ENCODE data around the gene SLC38A11. TPM values are rescaled to one million over a fixed set of nuclear protein-coding genes. Genes with fewer than 3 reads are reported as not detected.

The SLC38A11 gene
- total and polyA plus RNA-seq, 10 of the 15 experiments (the other 5 are each of a cell fraction or from before 2014, with no cell fraction given): not detected

DNA sequence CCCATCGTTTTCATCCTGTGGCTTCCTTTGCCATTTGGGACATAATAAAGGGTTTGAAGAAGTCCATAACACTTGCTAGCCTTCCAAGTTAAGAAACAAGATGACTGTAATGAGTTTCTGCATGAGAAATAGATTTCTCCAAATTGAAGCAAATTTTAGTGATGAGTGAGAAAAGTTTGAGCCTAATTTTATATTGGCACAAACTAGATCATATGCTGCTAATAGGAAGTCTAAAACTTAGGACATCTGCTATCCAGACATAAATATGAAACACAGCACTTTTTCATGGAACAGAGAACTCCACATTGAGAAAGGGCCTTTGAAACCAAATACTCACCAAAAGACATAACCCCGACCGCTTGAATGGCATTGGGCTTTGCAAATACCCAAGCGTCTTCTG lies 39.8 kb downstream of the SLC38A11 start:
- Histone ChIP-seq H3K9ac (ENCODE audit: control insufficient read depth, insufficient read depth, low read length) (no peak overlapping the region), H3K4me3 (no peak overlapping the region), H3K79me2 (ENCODE audit: control insufficient read depth, insufficient read depth, low read length) (no peaks in the 10 kb centered on the region), H3K27ac (ENCODE audit: control insufficient read depth, insufficient read depth) (no peak overlapping the region), H4K20me1 (ENCODE audit: control insufficient read depth, insufficient read depth) (no peaks in the 10 kb centered on the region), H3K4me2 (ENCODE audit: control insufficient read depth, insufficient read depth) (no peak overlapping the region), H3K9me3 (replicated peaks; ENCODE audit: control insufficient read depth, insufficient read depth, low read length) (no peaks in the 10 kb centered on the region), H3K36me3 (ENCODE audit: control insufficient read depth in 2 of 2, insufficient read depth in 2 of 2, low read length in 1 of 2) (no peaks in the 10 kb centered on the region), H3K27me3 (replicated peaks in 1 of 2; ENCODE audit: control insufficient read depth in 2 of 2, insufficient read depth in 2 of 2, low read length in 1 of 2) (no peaks in the 10 kb centered on the region), H2AFZ (ENCODE audit: control insufficient read depth, low read depth, low read length) (no peak overlapping the region), H3K4me1 (ENCODE audit: control insufficient read depth, insufficient read depth, low read length) (no peaks in the 10 kb centered on the region)
- DNase-seq (ENCODE audit: low read depth, low spot score) (no peak), FAIRE-seq (no peak), ATAC-seq (no peak)
- CTCF ChIA-PET: no interaction called here
- BruUV-seq (replicated peaks): no TSS peak
- POLR2A ChIA-PET: no interaction called here
- intact Hi-C loops (cut with micrococcal nuclease; ENCODE audit: unreplicated experiment): loop anchor here (1.0 kb wide), 1 partner anchor 178 kb away; no protein-coding TSS in a partner anchor
- in situ Hi-C loops (cut with MboI): no loop called here
- WGBS (ENCODE audit: insufficient coverage, insufficient replicate concordance, low lambda C conversion rate, missing lambda C conversion rate): 30% methylated on average over 4 of the region's 4 CpGs
- RAD21 ChIA-PET (ENCODE audit: unreplicated experiment): no interaction called here
- SMC1A ChIA-PET (ENCODE audit: uncharacterized antibody, unreplicated experiment): no interaction called here
- no peak for TF ChIP-seq HDAC2 (IDR thresholded peaks at IDR 0.05)
- TF ChIP-seq, protein P1, sequence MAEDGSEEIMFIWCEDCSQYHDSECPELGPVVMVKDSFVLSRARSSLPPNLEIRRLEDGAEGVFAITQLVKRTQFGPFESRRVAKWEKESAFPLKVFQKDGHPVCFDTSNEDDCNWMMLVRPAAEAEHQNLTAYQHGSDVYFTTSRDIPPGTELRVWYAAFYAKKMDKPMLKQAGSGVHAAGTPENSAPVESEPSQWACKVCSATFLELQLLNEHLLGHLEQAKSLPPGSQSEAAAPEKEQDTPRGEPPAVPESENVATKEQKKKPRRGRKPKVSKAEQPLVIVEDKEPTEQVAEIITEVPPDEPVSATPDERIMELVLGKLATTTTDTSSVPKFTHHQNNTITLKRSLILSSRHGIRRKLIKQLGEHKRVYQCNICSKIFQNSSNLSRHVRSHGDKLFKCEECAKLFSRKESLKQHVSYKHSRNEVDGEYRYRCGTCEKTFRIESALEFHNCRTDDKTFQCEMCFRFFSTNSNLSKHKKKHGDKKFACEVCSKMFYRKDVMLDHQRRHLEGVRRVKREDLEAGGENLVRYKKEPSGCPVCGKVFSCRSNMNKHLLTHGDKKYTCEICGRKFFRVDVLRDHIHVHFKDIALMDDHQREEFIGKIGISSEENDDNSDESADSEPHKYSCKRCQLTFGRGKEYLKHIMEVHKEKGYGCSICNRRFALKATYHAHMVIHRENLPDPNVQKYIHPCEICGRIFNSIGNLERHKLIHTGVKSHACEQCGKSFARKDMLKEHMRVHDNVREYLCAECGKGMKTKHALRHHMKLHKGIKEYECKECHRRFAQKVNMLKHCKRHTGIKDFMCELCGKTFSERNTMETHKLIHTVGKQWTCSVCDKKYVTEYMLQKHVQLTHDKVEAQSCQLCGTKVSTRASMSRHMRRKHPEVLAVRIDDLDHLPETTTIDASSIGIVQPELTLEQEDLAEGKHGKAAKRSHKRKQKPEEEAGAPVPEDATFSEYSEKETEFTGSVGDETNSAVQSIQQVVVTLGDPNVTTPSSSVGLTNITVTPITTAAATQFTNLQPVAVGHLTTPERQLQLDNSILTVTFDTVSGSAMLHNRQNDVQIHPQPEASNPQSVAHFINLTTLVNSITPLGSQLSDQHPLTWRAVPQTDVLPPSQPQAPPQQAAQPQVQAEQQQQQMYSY (CRISPR knock-in tag; IDR thresholded peaks at IDR 0.05): no peak
- TF ChIP-seq, protein P2, sequence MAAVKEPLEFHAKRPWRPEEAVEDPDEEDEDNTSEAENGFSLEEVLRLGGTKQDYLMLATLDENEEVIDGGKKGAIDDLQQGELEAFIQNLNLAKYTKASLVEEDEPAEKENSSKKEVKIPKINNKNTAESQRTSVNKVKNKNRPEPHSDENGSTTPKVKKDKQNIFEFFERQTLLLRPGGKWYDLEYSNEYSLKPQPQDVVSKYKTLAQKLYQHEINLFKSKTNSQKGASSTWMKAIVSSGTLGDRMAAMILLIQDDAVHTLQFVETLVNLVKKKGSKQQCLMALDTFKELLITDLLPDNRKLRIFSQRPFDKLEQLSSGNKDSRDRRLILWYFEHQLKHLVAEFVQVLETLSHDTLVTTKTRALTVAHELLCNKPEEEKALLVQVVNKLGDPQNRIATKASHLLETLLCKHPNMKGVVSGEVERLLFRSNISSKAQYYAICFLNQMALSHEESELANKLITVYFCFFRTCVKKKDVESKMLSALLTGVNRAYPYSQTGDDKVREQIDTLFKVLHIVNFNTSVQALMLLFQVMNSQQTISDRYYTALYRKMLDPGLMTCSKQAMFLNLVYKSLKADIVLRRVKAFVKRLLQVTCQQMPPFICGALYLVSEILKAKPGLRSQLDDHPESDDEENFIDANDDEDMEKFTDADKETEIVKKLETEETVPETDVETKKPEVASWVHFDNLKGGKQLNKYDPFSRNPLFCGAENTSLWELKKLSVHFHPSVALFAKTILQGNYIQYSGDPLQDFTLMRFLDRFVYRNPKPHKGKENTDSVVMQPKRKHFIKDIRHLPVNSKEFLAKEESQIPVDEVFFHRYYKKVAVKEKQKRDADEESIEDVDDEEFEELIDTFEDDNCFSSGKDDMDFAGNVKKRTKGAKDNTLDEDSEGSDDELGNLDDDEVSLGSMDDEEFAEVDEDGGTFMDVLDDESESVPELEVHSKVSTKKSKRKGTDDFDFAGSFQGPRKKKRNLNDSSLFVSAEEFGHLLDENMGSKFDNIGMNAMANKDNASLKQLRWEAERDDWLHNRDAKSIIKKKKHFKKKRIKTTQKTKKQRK (IDR thresholded peaks at IDR 0.05; ENCODE audit: low read depth, low read length): no peak
- no peak for TF ChIP-seq SREBF1 (IDR thresholded peaks at IDR 0.05; ENCODE audit: low read length)
- no peak for TF ChIP-seq SUZ12 (IDR thresholded peaks at IDR 0.05; ENCODE audit: unreplicated experiment)
- no peak for TF ChIP-seq RAD21 (IDR thresholded peaks at IDR 0.05; ENCODE audit: insufficient read depth, low read depth, low read length)
- TF ChIP-seq BRCA1 (IDR thresholded peaks at IDR 0.05; ENCODE audit: low read depth, low read length): no peak
- TF ChIP-seq, protein P3, sequence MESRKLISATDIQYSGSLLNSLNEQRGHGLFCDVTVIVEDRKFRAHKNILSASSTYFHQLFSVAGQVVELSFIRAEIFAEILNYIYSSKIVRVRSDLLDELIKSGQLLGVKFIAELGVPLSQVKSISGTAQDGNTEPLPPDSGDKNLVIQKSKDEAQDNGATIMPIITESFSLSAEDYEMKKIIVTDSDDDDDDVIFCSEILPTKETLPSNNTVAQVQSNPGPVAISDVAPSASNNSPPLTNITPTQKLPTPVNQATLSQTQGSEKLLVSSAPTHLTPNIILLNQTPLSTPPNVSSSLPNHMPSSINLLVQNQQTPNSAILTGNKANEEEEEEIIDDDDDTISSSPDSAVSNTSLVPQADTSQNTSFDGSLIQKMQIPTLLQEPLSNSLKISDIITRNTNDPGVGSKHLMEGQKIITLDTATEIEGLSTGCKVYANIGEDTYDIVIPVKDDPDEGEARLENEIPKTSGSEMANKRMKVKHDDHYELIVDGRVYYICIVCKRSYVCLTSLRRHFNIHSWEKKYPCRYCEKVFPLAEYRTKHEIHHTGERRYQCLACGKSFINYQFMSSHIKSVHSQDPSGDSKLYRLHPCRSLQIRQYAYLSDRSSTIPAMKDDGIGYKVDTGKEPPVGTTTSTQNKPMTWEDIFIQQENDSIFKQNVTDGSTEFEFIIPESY (IDR thresholded peaks at IDR 0.05): no peak
- no peak for TF ChIP-seq CHD2 (IDR thresholded peaks at IDR 0.05; ENCODE audit: borderline replicate concordance, low read depth, low read length)
- no peak for TF ChIP-seq STAT3 (IDR thresholded peaks at IDR 0.05; ENCODE audit: low read depth, low read length)
